Esophagus squamous epithelium (tissue), 5 donors: ENCODE measurements around the gene RCAN2. TPM values are rescaled to one million over a fixed set of nuclear protein-coding genes. Genes with fewer than 3 reads are reported as not detected.

ENCODE experiments used
- DNase-seq: peaks from one replicate; lab custom pipeline; 2025; lab: John Stamatoyannopoulos, UW
- H3K27ac ChIP-seq, 4 donors: fragments of 200-600 bp; sonication (generic); one replicate each; pipeline ENCODE4 v1.5.1; 2016 to 2019; ENCODE audit warnings: mild to moderate bottlenecking in 1 of 4
- H3K27me3 ChIP-seq, 4 donors: fragments of 200-600 bp; sonication (generic); 1 replicate in 3 of 4; 2 replicates in 1 of 4; pipeline versions ENCODE4 v1.5.1 to v1.6.0; 2017 to 2021; ENCODE audit warnings: antibody characterized with exemption in 1 of 4
- H3K36me3 ChIP-seq, 3 donors: fragments of 200-600 bp; sonication (generic); one replicate each; pipeline ENCODE4 v1.5.1; 2016 to 2019
- H3K4me1 ChIP-seq, 3 donors: fragments of 200-600 bp; sonication (generic); one replicate each; pipeline ENCODE4 v1.5.1; 2017 to 2019
- H3K4me3 ChIP-seq, 4 donors: fragments of 200-600 bp; sonication (generic); 1 replicate in 3 of 4; 2 replicates in 1 of 4; pipeline ENCODE4 v1.5.1; 2016 to 2019; ENCODE audit warnings: mild to moderate bottlenecking in 2 of 4, moderate library complexity in 1 of 4
- H3K9me3 ChIP-seq, 3 donors: fragments of 200-600 bp; sonication (generic); one replicate each; pipeline ENCODE4 v1.5.1; 2016 to 2019
- CTCF ChIP-seq, 6 experiments: fragments of 450-650 bp in 4 of 6; fragments of 200-600 bp in 2 of 6; sonication (generic) in 2 of 6; IDR thresholded peaks; one replicate each; pipeline ENCODE4 v1.5.1; 2016 to 2019; ENCODE audit warnings: antibody characterized with exemption in 6 of 6, mild to moderate bottlenecking in 4 of 6, moderate library complexity in 4 of 6
- POLR2A ChIP-seq, 4 donors: fragments of 450-650 bp; IDR thresholded peaks; one replicate each; pipeline ENCODE4 v1.6.1; 2017; ENCODE audit warnings: antibody characterized with exemption in 4 of 4, mild to moderate bottlenecking in 4 of 4, moderate library complexity in 3 of 4
- WGBS, 2 donors: methylation state at CpG; one replicate each; pipeline ENCODE4 v1.1.5; 2018; 5-methylcytosine and 5-hydroxymethylcytosine counted together
- intact Hi-C: fragments of 100-400 bp; cut with DNase I; formaldehyde crosslinking; loops from one replicate; pipeline ENCODE4 v1.15.0; 2022
- total RNA-seq, 4 donors: library from RNA; depleted of rRNA; stranded (reverse); fragments of >200 nt; gene quantifications; one replicate each; pipeline ENCODE4 v1.1.0, GENCODE V29; 2016
- donor health status: DM: yes; HTN: yes; CAD: no.

The RCAN2 gene
- total RNA-seq, 4 donors from 2014 or later: 1.4 to 12.4 (median 4.0) TPM

- intact Hi-C loops: no loop called here
- Histone ChIP-seq H3K4me3 (no peak overlapping the region), H3K4me1 (peaks cover 0 to 31% (median 0%) of the 10 kb centered on the region in 3 donors), H3K27me3 (no peaks in the 10 kb centered on the region), H3K36me3 (no peaks in the 10 kb centered on the region), H3K9me3 (no peaks in the 10 kb centered on the region), H3K27ac (peak overlapping the region in 3 of 4 donors; percentile 56 to 66 (median 63))
- no peak for DNase-seq
- TF ChIP-seq POLR2A (IDR thresholded peaks at IDR 0.05): no peak
- TF ChIP-seq CTCF (IDR thresholded peaks at IDR 0.05): no peak
- WGBS, 2 donors: 45 to 73% methylated on average over 5 to 7 of the region's 7 CpGs
Measured at GRCh38 chr6:46511320-46511719, 20.1 kb upstream of the RCAN2 start.

- H3K27me3 ChIP-seq: no peaks in the 10 kb centered on the region
- H3K36me3 ChIP-seq: no peaks in the 10 kb centered on the region
- no peaks in the 10 kb centered on the region for H3K9me3 ChIP-seq
- intact Hi-C loops: no loop called here
- no peak for DNase-seq
- no peak overlapping the region for H3K4me3 ChIP-seq
- H3K27ac ChIP-seq: peak overlapping the region in 3 of 4 donors; percentile 56 to 66 (median 63)
- TF ChIP-seq POLR2A (IDR thresholded peaks at IDR 0.05): no peak
- TF ChIP-seq CTCF (IDR thresholded peaks at IDR 0.05): no peak
- peaks cover 0 to 31% (median 0%) of the 10 kb centered on the region in 3 donors for H3K4me1 ChIP-seq
Measured at GRCh38 chr6:46510651-46511050, 19.4 kb upstream of the RCAN2 start.

GRCh38 chr6:46509981-46510510 is 18.8 kb upstream of the RCAN2 start:
- H3K4me3 ChIP-seq: no peak overlapping the region
- TF ChIP-seq CTCF (IDR thresholded peaks at IDR 0.05) (no peak), POLR2A (IDR thresholded peaks at IDR 0.05) (no peak)
- peaks cover 0 to 31% (median 0%) of the 10 kb centered on the region in 3 donors for H3K4me1 ChIP-seq
- H3K27me3 ChIP-seq: no peaks in the 10 kb centered on the region
- DNase-seq: no peak
- H3K27ac ChIP-seq: peak overlapping the region in 3 of 4 donors; percentile 56 to 66 (median 63)
- intact Hi-C loops: no loop called here
- H3K9me3 ChIP-seq: no peaks in the 10 kb centered on the region
- WGBS, 2 donors: 65% methylated on average over 4 of the region's 4 CpGs
- H3K36me3 ChIP-seq: no peaks in the 10 kb centered on the region

GRCh38 chr6:46509063-46509462 is 17.8 kb upstream of the RCAN2 start:
- intact Hi-C loops: no loop called here

GRCh38 chr6:46507426-46507825 is 16.2 kb upstream of the RCAN2 start:
- H3K27ac ChIP-seq: no peak overlapping the region
- H3K9me3 ChIP-seq: no peaks in the 10 kb centered on the region
- TF ChIP-seq CTCF (IDR thresholded peaks at IDR 0.05) (no peak), POLR2A (IDR thresholded peaks at IDR 0.05) (no peak)
- peaks cover 0 to 31% (median 0%) of the 10 kb centered on the region in 3 donors for H3K4me1 ChIP-seq
- no peak overlapping the region for H3K4me3 ChIP-seq
- intact Hi-C loops: no loop called here
- H3K27me3 ChIP-seq: no peaks in the 10 kb centered on the region
- no peaks in the 10 kb centered on the region for H3K36me3 ChIP-seq
- no peak for DNase-seq

More at GRCh38 chr6:46509063-46509462, 17.8 kb upstream of the RCAN2 start:
- no peak overlapping the region for H3K4me3 ChIP-seq
- no peaks in the 10 kb centered on the region for H3K36me3 ChIP-seq
- 56 to 63% methylated on average over 4 of the region's 4 CpGs for WGBS, 2 donors
- H3K27me3 ChIP-seq: no peaks in the 10 kb centered on the region
- DNase-seq: no peak
- no peaks in the 10 kb centered on the region for H3K9me3 ChIP-seq
- TF ChIP-seq CTCF (IDR thresholded peaks at IDR 0.05) (no peak), POLR2A (IDR thresholded peaks at IDR 0.05) (no peak)
- H3K4me1 ChIP-seq: peaks cover 0 to 31% (median 0%) of the 10 kb centered on the region in 3 donors
- H3K27ac ChIP-seq: peak overlapping the region in 2 of 4 donors; percentile 57 to 63
